ENCODE measurements around the gene ATPAF2. TPM values are rescaled to one million over a fixed set of nuclear protein-coding genes. Genes with fewer than 3 reads are reported as not detected.

ATPAF2 gene
- 22.7 to 38.6 TPM (median 27.9 TPM) in 5 replicates for total RNA-seq (2022; extraction: Qiagen RNA extraction; ENCODE audit: low read depth)

DNA sequence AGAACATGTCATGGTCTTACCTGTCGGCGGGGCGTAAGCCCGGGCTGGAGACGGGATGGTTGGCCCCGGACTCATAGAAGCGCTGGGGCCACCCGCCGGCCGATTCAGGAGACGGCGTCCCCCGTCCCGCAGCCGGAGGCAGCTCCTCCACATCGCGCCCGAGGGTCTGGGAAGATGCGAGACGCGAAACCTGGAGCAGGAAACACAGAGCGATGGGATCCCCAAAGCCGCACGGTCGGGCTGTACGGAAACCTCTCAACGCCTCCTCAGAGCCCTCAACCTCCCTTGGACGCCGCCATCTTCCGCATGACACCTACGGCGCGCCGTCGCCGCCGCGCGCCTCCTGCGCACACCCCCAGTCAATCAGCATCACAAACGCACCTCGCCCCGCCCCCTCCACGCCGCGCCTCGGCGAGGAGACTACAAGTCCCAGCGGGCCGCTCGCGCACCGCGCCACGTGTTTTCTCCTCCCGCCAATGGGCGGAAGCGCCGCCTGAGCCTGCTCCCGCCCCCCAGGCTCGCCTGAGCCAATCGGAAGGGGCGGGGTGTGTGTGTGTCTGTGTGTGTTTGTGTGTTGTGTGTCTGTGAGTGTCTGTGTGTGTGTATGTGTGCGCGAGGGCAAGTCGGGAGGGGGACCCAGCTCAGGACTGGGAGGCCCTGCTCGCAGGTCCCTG lies at the start of gene ATPAF2, which contains the start of gene GID4:
ATPAF2 (minus strand) TSS at position 308 of the 674 bp plus-strand sequence; CDS start at position 153, 155 bp downstream.
GID4 (plus strand) TSS at position 548 of the 674 bp plus-strand sequence; CDS start at position 605, 57 bp downstream.

GRCh38 chr17:18087610-18088491 lies 48.9 kb upstream of the ATPAF2 start, which contains the start of gene DRG2:
DRG2 (plus strand) TSS chr17:18087948; CDS start chr17:18088024, 76 bp downstream.

DNA sequence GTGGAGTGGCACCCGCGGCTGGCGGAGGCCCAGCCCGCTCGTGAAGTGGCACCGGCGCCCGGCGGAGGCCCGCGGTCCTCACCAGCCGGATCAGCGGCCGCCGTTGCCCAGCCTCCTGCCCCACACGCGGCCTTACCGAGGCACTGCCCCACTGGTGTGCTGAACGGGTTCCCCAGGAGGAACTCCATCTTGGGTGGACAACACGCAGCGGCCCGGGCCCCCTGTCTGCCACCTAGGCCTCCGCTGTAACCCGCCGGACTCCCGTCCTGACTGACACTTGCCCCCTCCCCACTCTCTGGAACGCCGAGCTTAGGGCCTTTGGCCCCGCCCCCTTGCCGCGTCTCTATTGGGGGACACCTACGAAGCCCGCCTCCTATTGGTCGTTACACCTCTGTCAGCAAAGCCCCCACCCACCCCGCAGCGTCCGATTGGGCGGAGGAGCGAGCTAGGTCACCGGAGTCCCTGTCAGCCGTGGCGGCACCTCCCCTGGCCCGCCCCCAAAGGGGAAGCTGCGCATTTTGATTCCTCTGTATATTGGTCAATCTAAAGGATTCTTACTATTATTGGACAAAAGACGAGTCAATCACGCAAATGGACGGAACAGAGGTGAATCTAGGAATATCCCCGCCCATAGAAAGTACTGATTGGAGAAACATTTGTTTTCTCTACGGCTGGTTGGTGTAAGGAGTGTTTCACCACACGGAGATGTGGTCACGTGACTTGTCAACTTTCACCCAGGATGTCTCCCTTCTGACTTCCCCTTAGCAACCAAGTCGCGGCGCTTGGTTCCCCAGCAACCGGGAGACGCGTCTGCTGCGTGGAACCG lies 66.6 kb downstream of the ATPAF2 start, which contains the start of the genes DRC3 and TOM1L2:
DRC3 (plus strand) TSS at position 737 of the 826 bp plus-strand sequence. CDS start 4,737 bp downstream, outside the sequence.
TOM1L2 (minus strand) TSS at position 275 of the 826 bp plus-strand sequence; CDS start at position 188, 87 bp downstream.

Other genes with a start within 250 kb of the ATPAF2 start
- gene SREBF1, start 202.2 kb downstream of the ATPAF2 start, total RNA-seq (2022; extraction: Qiagen RNA extraction; ENCODE audit: low read depth) = 59.5 to 94.2 TPM (median 77.1 TPM) in 5 replicates
- 17.2 to 22.9 TPM (median 20.2 TPM) in 5 replicates for gene TOM1L2, start 66.8 kb downstream of the ATPAF2 start, total RNA-seq (2022; extraction: Qiagen RNA extraction; ENCODE audit: low read depth)
- gene DRC3, start 66.3 kb downstream of the ATPAF2 start, total RNA-seq (2022; extraction: Qiagen RNA extraction; ENCODE audit: low read depth) = 2.3 to 4.0 TPM (median 3.4 TPM) in 5 replicates
- gene GID4, start 240 bp upstream of the ATPAF2 start, total RNA-seq (2022; extraction: Qiagen RNA extraction; ENCODE audit: low read depth) = 11.0 to 13.9 TPM (median 12.9 TPM) in 5 replicates
- gene DRG2, start 48.8 kb upstream of the ATPAF2 start, total RNA-seq (2022; extraction: Qiagen RNA extraction; ENCODE audit: low read depth) = 43.6 to 57.4 TPM (median 51.0 TPM) in 5 replicates
- 0.30 to 0.63 TPM (median 0.42 TPM) in 5 replicates for gene MYO15A, start 69.6 kb upstream of the ATPAF2 start, total RNA-seq (2022; extraction: Qiagen RNA extraction; ENCODE audit: low read depth)
- gene ALKBH5, start 144.7 kb upstream of the ATPAF2 start, total RNA-seq (2022; extraction: Qiagen RNA extraction; ENCODE audit: low read depth) = 51.1 to 57.5 TPM (median 52.3 TPM) in 5 replicates
- 11.7 to 18.1 TPM (median 13.6 TPM) in 5 replicates for gene LLGL1, start 186.5 kb upstream of the ATPAF2 start, total RNA-seq (2022; extraction: Qiagen RNA extraction; ENCODE audit: low read depth)
- 224 to 259 TPM (median 243 TPM) in 5 replicates for gene FLII, start 219.6 kb upstream of the ATPAF2 start, total RNA-seq (2022; extraction: Qiagen RNA extraction; ENCODE audit: low read depth)
- gene MIEF2, start 221.5 kb upstream of the ATPAF2 start, total RNA-seq (2022; extraction: Qiagen RNA extraction; ENCODE audit: low read depth) = 7.2 to 11.6 TPM (median 11.2 TPM) in 5 replicates

Data from A549 treated with RU486 at 1 μM for 4 hours (cell line).